Transverse colon (tissue), 4 donors: ENCODE measurements around the gene CAVIN2. TPM values are rescaled to one million over a fixed set of nuclear protein-coding genes. Genes with fewer than 3 reads are reported as not detected.

Experiments used
- DNase-seq: peaks from one replicate; pipeline ENCODE4 v3.0.0-alpha.2; 2019
- H3K27ac ChIP-seq, 4 donors: fragments of 200-600 bp; sonication (generic); 2 replicates each; pipeline ENCODE4 v1.5.1; 2016 to 2018; ENCODE audit warnings: inconsistent platforms in 4 of 4
- H3K27me3 ChIP-seq: fragments of 200-600 bp; sonication (generic); 2 replicates; pipeline ENCODE4 v1.5.1; 2017; ENCODE audit warnings: inconsistent platforms
- H3K36me3 ChIP-seq, 4 donors: fragments of 200-600 bp; sonication (generic); 2 replicates each; pipeline ENCODE4 v1.5.1; 2017 to 2019; ENCODE audit warnings: inconsistent platforms in 4 of 4
- H3K4me1 ChIP-seq, 4 donors: fragments of 200-600 bp; sonication (generic); 2 replicates each; pipeline ENCODE4 v1.5.1; 2017 to 2020; ENCODE audit warnings: inconsistent platforms in 4 of 4
- H3K4me3 ChIP-seq, 4 donors: fragments of 200-600 bp; sonication (generic); 1 replicate in 1 of 4; 2 replicates in 3 of 4; pipeline versions ENCODE4 v1.5.1 to v1.6.1; 2017 to 2019; ENCODE audit warnings: inconsistent platforms in 4 of 4
- H3K9me3 ChIP-seq, 2 donors: fragments of 200-600 bp; sonication (generic); 2 replicates each; pipeline ENCODE4 v1.5.1; 2017 to 2019; ENCODE audit warnings: inconsistent platforms in 2 of 2
- CTCF ChIP-seq, 5 experiments: fragments of 200-600 bp in 3 of 5; fragments of 450-650 bp in 2 of 5; sonication (generic) in 3 of 5; IDR thresholded peaks; 1 replicate in 2 of 5; 2 replicates in 3 of 5; pipeline ENCODE4 v1.5.1; 2016 to 2017; ENCODE audit warnings: antibody characterized with exemption in 5 of 5, inconsistent platforms in 3 of 5, mild to moderate bottlenecking in 2 of 5, moderate library complexity in 1 of 5
- EP300 ChIP-seq: sonication (generic); formaldehyde crosslinking; IDR thresholded peaks from one replicate; pipeline ENCODE4 v1.6.1; 2017; ENCODE audit warnings: antibody characterized with exemption, low read depth
- POLR2A ChIP-seq: fragments of 450-650 bp; IDR thresholded peaks from one replicate; pipeline ENCODE4 v1.6.1; 2016; ENCODE audit warnings: antibody characterized with exemption, mild to moderate bottlenecking, moderate library complexity
- POLR2AphosphoS5 ChIP-seq, 3 donors: sonication (generic); formaldehyde crosslinking; IDR thresholded peaks; one replicate each; pipeline ENCODE4 v1.6.1; 2016; ENCODE audit warnings: antibody characterized with exemption in 3 of 3
- whole genome bisulfite sequencing, 2 donors: methylation state at CpG; one replicate each; pipeline ENCODE4 v1.1.5; 2018; ENCODE audit warnings: low coverage in 1 of 2; 5-methylcytosine and 5-hydroxymethylcytosine counted together
- in situ Hi-C, 4 donors: fragments of 200-750 bp; cut with MboI; loops; one replicate each; pipeline versions ENCODE4 v1.15.0 to v1.15.1; 2017; ENCODE audit warnings: low sequenced_read_pairs in 3 of 4, low pct_ligation_motif_present in 1 of 4, low pct_unique_long_range_greater_than_20kb in 1 of 4
- intact Hi-C: fragments of 100-400 bp; cut with DNase I; formaldehyde crosslinking; loops from one replicate; pipeline ENCODE4 v1.15.1; 2023; ENCODE audit warnings: low total_unique reads
- total RNA-seq, 4 donors: library from RNA; depleted of rRNA; stranded (reverse); fragments of >200 nt; gene quantifications; one replicate each; pipeline ENCODE4 v1.1.0, GENCODE V29; 2016

Gene CAVIN2
- total RNA-seq, 4 donors from 2014 or later = 21.3 to 59.3 (median 25.0) TPM

DNA sequence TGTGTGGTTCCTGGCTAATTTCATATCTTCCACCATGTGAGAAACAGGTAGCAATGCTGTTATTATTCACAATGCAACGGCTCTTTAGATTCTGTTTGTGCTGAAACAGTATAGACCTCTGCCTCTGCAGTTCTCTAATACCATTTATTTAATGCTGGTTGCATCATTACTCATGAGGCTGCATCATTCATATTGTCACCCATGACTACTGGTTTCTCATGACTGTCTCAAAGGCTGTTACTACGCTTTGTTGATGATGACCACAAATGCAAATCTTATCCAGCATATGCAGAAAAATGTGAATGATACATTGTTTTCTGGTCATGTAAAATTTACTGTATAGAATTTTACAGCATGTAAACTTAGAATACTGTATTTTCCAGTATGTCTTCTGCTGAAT lies 22.5 kb downstream of the CAVIN2 start:
- DNase-seq = no peak
- no peaks in the 10 kb centered on the region for H3K36me3 ChIP-seq
- intact Hi-C loops = no loop called here
- H3K4me1 ChIP-seq = no peaks in the 10 kb centered on the region
- no peaks in the 10 kb centered on the region for H3K9me3 ChIP-seq
- WGBS, 2 donors = 83 to 100% methylated on average over 1 to 2 of the region's 2 CpGs
- in situ Hi-C loops = no loop called here
- H3K4me3 ChIP-seq = no peak overlapping the region
- no peaks in the 10 kb centered on the region for H3K27me3 ChIP-seq
- TF ChIP-seq POLR2AphosphoS5 (IDR thresholded peaks at IDR 0.05) = no peak
- TF ChIP-seq EP300 = no peak
- no peak for TF ChIP-seq POLR2A
- TF ChIP-seq CTCF (IDR thresholded peaks at IDR 0.05) = no peak
- H3K27ac ChIP-seq = no peak overlapping the region

- Histone ChIP-seq H3K4me1 (no peaks in the 10 kb centered on the region), H3K27ac (no peak overlapping the region), H3K36me3 (no peaks in the 10 kb centered on the region), H3K27me3 (no peaks in the 10 kb centered on the region), H3K4me3 (no peak overlapping the region), H3K9me3 (no peaks in the 10 kb centered on the region)
- TF ChIP-seq EP300 = no peak
- no peak for TF ChIP-seq POLR2A
- no peak for TF ChIP-seq POLR2AphosphoS5 (IDR thresholded peaks at IDR 0.05)
- TF ChIP-seq CTCF (IDR thresholded peaks at IDR 0.05) = no peak
- in situ Hi-C loops = no loop called here
- WGBS, 2 donors = 38 to 56% methylated on average over 1 of the region's 1 CpG
- intact Hi-C loops = no loop called here
- no peak for DNase-seq
Measured at GRCh38 chr2:191821078-191821477, 25.8 kb downstream of the CAVIN2 start.

DNA sequence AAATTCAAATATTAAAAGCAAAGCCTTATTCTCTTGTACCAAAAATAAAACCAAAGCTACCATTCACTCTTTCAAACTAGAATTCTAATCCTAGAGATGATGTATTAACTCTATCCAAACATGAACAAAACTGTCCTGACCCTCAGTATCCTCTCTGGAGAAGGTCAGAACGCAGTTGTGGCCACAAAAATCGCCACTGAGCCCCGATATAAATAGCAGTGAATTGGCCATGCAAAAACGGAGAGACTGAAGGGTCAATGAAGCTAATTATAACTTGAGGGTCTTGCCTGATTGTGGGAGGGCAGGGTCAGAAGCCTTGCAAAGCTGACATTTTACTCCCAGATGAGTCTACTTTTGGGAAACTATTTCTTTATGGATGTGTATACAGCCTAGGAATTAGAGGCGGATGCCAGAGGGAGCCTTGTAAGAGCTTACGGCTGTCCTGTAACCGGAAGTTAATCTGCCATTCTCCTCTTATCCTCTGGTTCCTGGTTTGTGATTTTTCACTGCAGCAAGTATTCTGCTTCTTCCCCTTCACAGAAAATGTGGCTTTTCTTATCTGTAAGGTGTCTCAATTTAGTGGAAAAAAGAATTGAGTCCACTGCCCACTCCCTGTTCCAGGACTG lies 28.1 kb downstream of the CAVIN2 start:
- H3K9me3 ChIP-seq = no peaks in the 10 kb centered on the region
- in situ Hi-C loops (loop anchor here in 2 of 4 donors (5.0 to 10.0 kb wide), 2 partner anchors 343 to 346 kb away; no protein-coding TSS in a partner anchor), intact Hi-C loops (loop anchor here (2.0 kb wide), 1 partner anchor 68 kb away; no protein-coding TSS in a partner anchor)
- DNase-seq = no peak
- WGBS, 2 donors = 51 to 62% methylated on average over 4 to 7 of the region's 7 CpGs
- H3K4me3 ChIP-seq = no peak overlapping the region
- H3K27ac ChIP-seq = no peak overlapping the region
- H3K4me1 ChIP-seq = no peaks in the 10 kb centered on the region
- no peak for TF ChIP-seq EP300
- no peak for TF ChIP-seq POLR2AphosphoS5 (IDR thresholded peaks at IDR 0.05)
- no peaks in the 10 kb centered on the region for H3K27me3 ChIP-seq
- no peaks in the 10 kb centered on the region for H3K36me3 ChIP-seq

DNA sequence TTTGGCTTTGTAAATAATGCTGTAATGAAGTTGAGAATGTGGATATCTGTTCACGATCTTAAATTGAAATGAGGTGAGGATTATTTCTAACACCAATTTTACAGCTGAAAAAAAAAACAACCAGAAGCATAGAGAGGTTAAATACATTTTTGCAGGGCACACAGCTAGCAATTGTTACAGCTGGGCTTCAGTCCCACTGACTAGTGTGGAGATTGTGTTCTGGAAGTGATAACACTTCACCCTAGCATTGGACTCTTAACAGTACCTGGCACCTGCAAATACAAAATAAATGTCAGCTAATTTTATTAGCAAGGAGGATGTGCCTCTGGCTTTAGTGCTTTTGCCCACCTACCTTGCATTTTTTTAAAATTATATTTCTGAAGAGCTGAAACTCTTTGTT lies 28.8 kb downstream of the CAVIN2 start:
- Histone ChIP-seq H3K27me3 (no peaks in the 10 kb centered on the region), H3K4me3 (no peak overlapping the region), H3K9me3 (no peaks in the 10 kb centered on the region), H3K27ac (no peak overlapping the region), H3K36me3 (no peaks in the 10 kb centered on the region), H3K4me1 (no peaks in the 10 kb centered on the region)
- 79 to 91% methylated on average over 1 of the region's 1 CpG for WGBS, 2 donors
- TF ChIP-seq CTCF (IDR thresholded peaks at IDR 0.05) (no peak), POLR2A (no peak), POLR2AphosphoS5 (IDR thresholded peaks at IDR 0.05) (no peak), EP300 (no peak)
- no peak for DNase-seq
- intact Hi-C loops (loop anchor here (2.0 kb wide), 1 partner anchor 69 kb away; no protein-coding TSS in a partner anchor), in situ Hi-C loops (loop anchor here in 2 of 4 donors (5.0 to 10.0 kb wide), 2 partner anchors 344 to 347 kb away; no protein-coding TSS in a partner anchor)
